ENCODE data around the gene NRG3. TPM values are rescaled to one million over a fixed set of nuclear protein-coding genes. Genes with fewer than 3 reads are reported as not detected.

Gene NRG3
- total and polyA plus RNA-seq, 9 donors = 0.04 to 4.5 (median 0.15) TPM; not detected in 2

- H3K27me3 ChIP-seq = no peaks in the 10 kb centered on the region
- TF ChIP-seq EP300 (IDR thresholded peaks at IDR 0.05) = no peak
- no peak for TF ChIP-seq POLR2A (IDR thresholded peaks at IDR 0.05)
- no peak for TF ChIP-seq CTCF (IDR thresholded peaks at IDR 0.05)
- H3K4me3 ChIP-seq = no peak overlapping the region
- intact Hi-C loops (cut with DNase I) = no loop called here
- H3K27ac ChIP-seq = no peak overlapping the region
- 61 to 75% (median 65%) methylated on average over 3 of the region's 3 CpGs for WGBS, 3 donors
- DNase-seq = no peak
- H3K36me3 ChIP-seq = no peaks in the 10 kb centered on the region
- H3K9me3 ChIP-seq = no peaks in the 10 kb centered on the region
- no peaks in the 10 kb centered on the region for H3K4me1 ChIP-seq (ENCODE audit: insufficient read depth)
Measured at GRCh38 chr10:82256275-82256674, 381.3 kb downstream of the NRG3 start.

GRCh38 chr10:82266438-82266837, 391.4 kb downstream of the NRG3 start:
- Histone ChIP-seq H3K9me3 (no peaks in the 10 kb centered on the region), H3K27ac (no peak overlapping the region), H3K4me1 (ENCODE audit: insufficient read depth) (no peaks in the 10 kb centered on the region), H3K27me3 (no peaks in the 10 kb centered on the region), H3K36me3 (no peaks in the 10 kb centered on the region), H3K4me3 (no peak overlapping the region)
- intact Hi-C loops (cut with DNase I) = no loop called here
- no peak for DNase-seq
- 50 to 63% (median 57%) methylated on average over 1 of the region's 1 CpG for WGBS, 3 donors
- TF ChIP-seq POLR2A (IDR thresholded peaks at IDR 0.05) (no peak), CTCF (IDR thresholded peaks at IDR 0.05) (no peak), EP300 (IDR thresholded peaks at IDR 0.05) (no peak)

GRCh38 chr10:82267014-82267413, 392.0 kb downstream of the NRG3 start:
- Histone ChIP-seq H3K27me3 (no peaks in the 10 kb centered on the region), H3K9me3 (no peaks in the 10 kb centered on the region), H3K36me3 (no peaks in the 10 kb centered on the region), H3K4me1 (ENCODE audit: insufficient read depth) (no peaks in the 10 kb centered on the region), H3K4me3 (no peak overlapping the region), H3K27ac (no peak overlapping the region)
- whole genome bisulfite sequencing, 3 donors = 70 to 80% (median 79%) methylated on average over 2 of the region's 2 CpGs
- intact Hi-C loops (cut with DNase I) = no loop called here
- DNase-seq = no peak
- no peak for TF ChIP-seq CTCF (IDR thresholded peaks at IDR 0.05)
- no peak for TF ChIP-seq EP300 (IDR thresholded peaks at IDR 0.05)
- TF ChIP-seq POLR2A (IDR thresholded peaks at IDR 0.05) = no peak

- Histone ChIP-seq H3K4me3 (no peak overlapping the region), H3K27ac (no peak overlapping the region), H3K36me3 (no peaks in the 10 kb centered on the region), H3K9me3 (no peaks in the 10 kb centered on the region), H3K4me1 (ENCODE audit: insufficient read depth) (no peaks in the 10 kb centered on the region), H3K27me3 (no peaks in the 10 kb centered on the region)
- intact Hi-C loops (cut with DNase I) = no loop called here
- no peak for DNase-seq
- no peak for TF ChIP-seq EP300 (IDR thresholded peaks at IDR 0.05)
- no peak for TF ChIP-seq POLR2A (IDR thresholded peaks at IDR 0.05)
- no peak for TF ChIP-seq CTCF (IDR thresholded peaks at IDR 0.05)
- WGBS, 3 donors = 72 to 86% (median 75%) methylated on average over 2 of the region's 2 CpGs
Measured at GRCh38 chr10:82267465-82267864, 392.5 kb downstream of the NRG3 start.

GRCh38 chr10:82267960-82268359, 393.0 kb downstream of the NRG3 start:
- TF ChIP-seq CTCF (IDR thresholded peaks at IDR 0.05) (no peak), POLR2A (IDR thresholded peaks at IDR 0.05) (no peak), EP300 (IDR thresholded peaks at IDR 0.05) (no peak)
- H3K4me3 ChIP-seq = no peak overlapping the region
- WGBS, 3 donors = 56 to 71% (median 57%) methylated on average over 2 of the region's 2 CpGs
- intact Hi-C loops (cut with DNase I) = no loop called here
- no peaks in the 10 kb centered on the region for H3K9me3 ChIP-seq
- H3K4me1 ChIP-seq (ENCODE audit: insufficient read depth) = no peaks in the 10 kb centered on the region
- H3K27me3 ChIP-seq = no peaks in the 10 kb centered on the region
- no peak overlapping the region for H3K27ac ChIP-seq
- DNase-seq = no peak
- H3K36me3 ChIP-seq = no peaks in the 10 kb centered on the region

All from ovary (tissue), 9 donors.